SK-MEL-5 (cell line): ENCODE results near the gene PHOX2A. TPM values are rescaled to one million over a fixed set of nuclear protein-coding genes. Genes with fewer than 3 reads are reported as not detected.
A peak's percentile ranks its signal among the peaks of the same experiment; 100 is the strongest.

Experiments
- DNase-seq: peaks from one replicate; pipeline ENCODE4 v3.0.0-alpha.2; 2016; ENCODE audit warnings: low read depth, low spot score
- in situ Hi-C: cut with HindIII; loops from 2 replicates; pipeline ENCODE4 v1.10.0; 2016; ENCODE audit warnings: low sequenced_read_pairs, high pct_unique_total_duplicates, low pct_unique_long_range_greater_than_20kb
- total RNA-seq: library from RNA; depleted of rRNA; stranded (reverse); fragments of >200 nt; shearing (Covaris generic); gene quantifications from 2 replicates; pipeline ENCODE4 v1.2.3, GENCODE V29; 2014

Gene PHOX2A
- total RNA-seq, 1 experiment from 2014 or later = not detected

DNA sequence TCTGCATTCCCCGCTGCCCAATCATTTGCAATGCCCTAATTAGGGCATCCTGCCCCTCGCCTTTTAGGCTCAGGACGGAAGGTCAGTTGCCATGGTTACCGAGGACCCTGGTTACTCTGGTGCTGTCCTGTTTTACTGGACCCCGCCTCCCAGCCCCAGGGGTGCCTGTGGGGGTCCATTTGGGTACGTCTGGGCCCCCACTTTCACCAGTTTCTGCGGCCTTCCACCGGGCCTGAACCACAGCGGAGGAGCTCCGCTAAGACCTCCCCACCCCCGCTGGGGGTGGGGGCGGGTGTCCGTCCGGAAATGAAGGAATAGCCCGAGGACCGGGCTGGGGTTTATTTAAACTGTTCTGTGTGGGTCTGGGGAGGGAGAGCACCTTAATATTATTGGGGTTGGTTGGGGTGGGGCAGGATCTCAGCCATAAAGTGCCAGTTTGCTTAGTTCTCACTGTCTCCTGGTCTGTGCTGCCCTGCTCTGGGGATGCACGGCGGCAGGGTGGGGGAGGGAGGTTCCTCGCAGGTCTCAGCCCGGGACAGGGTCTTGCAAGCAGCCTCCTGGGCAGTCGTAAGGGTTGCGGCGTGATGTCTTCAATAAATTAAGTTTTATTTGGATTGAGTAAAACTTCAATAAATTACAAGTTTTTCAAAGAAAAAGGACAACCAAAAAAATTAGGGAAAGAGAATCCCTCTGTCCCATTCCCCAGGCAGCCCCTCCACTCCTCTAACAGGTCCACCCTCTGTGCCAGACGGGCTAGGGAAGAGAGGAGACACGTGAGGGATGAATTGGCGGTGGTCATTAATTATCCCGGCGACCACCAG is 5.3 kb downstream of the PHOX2A start:
- in situ Hi-C loops = no loop called here
- DNase-seq = no peak

DNA sequence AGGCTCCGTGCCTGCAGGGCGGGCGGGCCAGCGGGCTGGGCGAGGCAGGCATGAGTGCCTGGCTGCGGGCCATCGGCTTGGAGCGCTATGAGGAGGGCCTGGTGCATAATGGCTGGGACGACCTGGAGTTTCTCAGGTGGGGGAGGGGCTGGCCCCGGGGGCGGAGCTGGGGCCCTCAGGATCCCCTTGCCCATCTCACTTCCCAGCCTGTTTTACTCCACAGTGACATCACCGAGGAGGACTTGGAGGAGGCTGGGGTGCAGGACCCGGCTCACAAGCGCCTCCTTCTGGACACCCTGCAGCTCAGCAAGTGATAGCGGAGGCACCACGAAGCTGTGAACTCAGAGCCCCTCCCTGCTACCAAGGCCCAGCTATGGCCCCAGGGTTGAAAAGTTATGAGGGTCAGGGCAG is 5.9 kb downstream of the PHOX2A start:
- peak; percentile 91 for DNase-seq
- in situ Hi-C loops = no loop called here

DNA sequence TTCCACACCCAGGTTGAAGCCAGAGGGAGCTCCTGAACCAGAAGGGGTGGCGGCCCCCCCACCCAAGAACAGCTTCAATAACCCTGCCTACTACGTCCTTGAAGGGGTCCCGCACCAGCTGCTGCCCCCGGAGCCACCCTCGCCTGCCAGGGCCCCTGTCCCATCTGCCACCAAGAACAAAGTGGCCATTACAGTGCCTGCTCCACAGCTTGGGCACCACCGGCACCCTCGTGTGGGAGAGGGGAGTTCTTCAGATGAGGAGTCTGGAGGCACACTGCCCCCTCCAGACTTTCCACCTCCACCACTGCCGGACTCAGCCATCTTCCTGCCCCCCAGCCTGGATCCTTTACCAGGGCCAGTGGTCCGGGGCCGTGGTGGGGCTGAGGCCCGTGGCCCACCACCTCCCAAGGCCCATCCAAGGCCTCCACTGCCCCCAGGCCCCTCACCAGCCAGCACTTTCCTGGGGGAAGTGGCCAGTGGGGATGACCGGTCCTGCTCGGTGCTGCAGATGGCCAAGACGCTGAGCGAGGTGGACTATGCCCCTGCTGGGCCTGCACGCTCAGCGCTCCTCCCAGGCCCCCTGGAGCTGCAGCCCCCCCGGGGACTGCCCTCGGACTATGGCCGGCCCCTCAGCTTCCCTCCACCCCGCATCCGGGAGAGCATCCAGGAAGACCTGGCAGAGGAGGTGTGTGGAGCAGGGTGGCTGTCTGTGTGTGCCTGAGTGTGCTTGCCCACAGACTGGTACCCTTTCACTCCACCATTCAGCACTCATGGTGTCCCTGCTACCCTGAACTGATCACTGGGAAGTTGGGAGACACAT is 6.7 kb downstream of the PHOX2A start:
- in situ Hi-C loops = no loop called here
- no peak for DNase-seq

DNA sequence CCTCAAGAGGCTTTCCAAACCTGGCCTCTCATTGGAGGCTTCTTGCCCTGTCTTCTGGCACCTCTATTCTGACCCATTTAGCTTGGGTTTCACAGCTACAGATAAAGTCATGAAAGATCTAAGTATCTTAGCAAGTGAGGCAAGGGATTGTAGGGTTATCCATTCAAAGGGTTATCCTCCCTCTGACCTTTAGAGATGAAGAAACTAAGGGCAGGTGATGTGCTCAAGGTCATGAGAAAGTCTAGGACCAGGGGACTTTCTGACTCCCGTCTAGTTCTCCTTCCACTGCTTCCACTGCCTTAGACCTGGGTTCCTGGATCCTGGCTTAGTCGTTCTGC is 7.2 kb downstream of the PHOX2A start:
- DNase-seq = no peak
- in situ Hi-C loops = no loop called here

DNA sequence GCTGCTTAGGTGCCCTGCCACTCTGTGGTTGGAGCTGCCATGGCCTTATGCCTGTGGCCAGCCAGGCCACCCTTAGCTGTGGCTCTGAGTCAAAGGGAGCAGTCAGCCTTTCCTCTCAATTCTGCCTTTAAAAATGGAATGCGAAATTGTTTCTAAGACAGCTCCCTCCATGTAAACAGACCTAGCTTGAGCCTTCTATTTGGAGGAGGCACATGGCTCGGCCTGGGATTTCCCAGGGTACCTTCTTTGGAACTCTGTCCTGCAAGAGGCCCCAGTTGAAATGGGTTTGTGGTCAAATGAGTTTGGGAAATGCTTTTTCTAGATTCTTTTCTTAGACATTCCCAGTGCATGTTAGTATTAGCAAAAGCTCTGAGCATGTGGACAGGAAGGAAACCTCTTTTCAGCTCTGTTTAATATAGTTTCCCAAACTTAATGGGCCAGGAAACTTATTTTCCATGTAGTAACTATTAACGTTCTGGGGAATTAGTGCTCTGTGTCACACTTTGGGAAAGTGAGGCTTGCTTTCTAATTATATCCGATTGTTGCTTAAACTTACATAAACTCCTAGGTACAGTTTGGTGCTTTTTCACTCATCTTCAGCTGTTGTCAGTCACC is 7.8 kb downstream of the PHOX2A start:
- in situ Hi-C loops = no loop called here
- no peak for DNase-seq

DNA sequence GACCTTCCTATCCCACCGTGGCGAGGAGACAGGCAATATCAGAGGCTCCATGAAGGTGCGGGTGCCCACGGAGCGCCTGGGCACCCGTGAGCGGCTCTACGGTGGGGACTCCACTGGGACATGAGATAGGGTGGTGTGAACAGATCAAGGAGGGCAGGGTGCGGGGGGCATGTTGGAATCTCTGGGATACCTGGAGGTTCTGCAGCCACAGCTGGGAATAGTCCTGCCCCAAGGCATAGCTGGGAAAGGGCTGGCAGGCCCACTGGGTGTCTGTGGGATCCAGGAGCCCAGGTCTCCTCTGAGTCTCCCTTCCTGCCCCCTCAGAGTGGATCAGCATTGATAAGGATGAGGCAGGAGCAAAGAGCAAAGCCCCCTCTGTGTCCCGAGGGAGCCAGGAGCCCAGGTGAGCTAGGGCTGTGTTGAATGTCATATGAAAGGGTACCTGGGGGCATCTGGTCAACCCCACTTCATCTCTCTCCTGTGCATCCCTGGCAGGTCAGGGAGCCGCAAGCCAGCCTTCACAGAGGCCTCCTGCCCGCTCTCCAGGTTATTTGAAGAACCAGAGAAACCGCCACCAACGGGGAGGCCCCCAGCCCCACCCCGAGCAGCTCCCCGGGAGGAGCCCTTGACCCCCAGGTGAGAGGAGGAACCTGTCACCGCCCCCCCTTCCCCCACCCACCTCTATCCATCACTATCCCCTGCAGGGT is 8.5 kb downstream of the PHOX2A start:
- in situ Hi-C loops = no loop called here
- DNase-seq = no peak

DNA sequence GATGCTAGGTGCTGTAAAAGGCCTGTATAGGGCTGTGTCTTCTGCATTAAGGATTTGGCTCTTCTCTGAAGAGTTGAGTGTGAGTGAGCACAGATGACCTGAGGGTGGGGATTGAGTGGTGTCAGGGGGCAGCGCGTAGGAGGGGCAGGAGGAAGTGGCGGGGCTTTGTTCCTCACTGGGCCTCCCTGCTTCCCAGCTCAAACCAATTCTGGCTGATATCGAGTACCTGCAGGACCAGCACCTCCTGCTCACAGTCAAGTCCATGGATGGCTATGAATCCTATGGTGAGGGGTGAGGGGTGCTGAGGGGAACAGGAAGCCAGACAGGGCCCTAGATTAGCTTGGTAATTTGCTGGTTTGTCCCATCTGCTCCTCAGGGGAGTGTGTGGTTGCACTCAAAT is 9.1 kb downstream of the PHOX2A start:
- in situ Hi-C loops = no loop called here
- DNase-seq = no peak

DNA sequence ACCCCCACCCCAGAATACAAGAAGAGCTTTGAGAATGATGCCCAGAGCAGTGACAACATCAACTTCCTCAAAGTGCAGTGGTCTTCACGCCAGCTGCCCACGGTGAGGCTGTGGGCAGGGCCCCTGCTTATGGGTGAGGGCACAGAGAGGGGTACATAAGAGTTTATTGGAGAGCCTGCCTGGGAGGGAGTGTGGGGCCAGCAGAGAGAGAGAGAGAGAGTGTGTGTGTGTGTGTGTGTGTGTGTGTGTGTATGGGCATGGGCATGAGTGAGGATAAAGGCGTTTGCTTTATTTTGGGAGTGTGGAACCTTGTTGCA is 9.5 kb downstream of the PHOX2A start:
- no peak for DNase-seq
- in situ Hi-C loops = no loop called here

DNA sequence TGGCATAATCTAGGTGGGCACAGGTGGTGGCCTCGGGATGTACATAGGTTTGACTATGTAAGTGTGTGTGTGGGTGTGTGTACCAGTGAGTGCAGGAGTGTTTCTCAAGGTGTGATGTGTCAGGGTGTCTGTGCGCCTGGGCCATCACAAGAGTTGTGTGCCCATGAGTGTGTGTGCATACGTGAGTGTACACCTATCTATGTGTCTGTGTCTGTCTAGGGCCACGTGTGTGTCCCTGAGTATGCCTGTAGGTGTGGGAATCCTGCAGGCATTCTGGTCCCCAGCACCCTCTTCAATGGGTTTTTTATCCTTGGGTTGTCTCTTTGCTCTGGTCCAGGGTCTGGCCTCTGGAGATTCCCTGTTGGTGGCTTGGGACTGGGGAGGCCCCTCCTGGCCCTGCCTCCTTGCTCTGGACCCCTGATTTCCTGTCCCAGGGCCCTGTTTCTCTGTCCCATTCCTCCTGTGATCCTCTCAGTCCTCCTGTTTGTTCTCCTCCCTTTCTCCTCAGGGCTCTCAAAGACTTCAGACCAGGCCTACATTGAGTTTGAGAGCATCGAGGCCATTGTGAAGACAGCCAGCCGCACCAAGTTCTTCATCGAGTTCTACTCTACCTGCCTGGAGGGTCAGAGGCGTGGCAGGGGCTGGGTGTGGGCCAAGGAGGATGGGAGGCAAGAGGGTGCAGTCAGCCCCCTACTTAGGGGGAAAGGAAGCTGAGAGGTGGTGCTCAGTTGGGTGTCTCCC is 10.0 kb downstream of the PHOX2A start:
- in situ Hi-C loops = no loop called here

DNA sequence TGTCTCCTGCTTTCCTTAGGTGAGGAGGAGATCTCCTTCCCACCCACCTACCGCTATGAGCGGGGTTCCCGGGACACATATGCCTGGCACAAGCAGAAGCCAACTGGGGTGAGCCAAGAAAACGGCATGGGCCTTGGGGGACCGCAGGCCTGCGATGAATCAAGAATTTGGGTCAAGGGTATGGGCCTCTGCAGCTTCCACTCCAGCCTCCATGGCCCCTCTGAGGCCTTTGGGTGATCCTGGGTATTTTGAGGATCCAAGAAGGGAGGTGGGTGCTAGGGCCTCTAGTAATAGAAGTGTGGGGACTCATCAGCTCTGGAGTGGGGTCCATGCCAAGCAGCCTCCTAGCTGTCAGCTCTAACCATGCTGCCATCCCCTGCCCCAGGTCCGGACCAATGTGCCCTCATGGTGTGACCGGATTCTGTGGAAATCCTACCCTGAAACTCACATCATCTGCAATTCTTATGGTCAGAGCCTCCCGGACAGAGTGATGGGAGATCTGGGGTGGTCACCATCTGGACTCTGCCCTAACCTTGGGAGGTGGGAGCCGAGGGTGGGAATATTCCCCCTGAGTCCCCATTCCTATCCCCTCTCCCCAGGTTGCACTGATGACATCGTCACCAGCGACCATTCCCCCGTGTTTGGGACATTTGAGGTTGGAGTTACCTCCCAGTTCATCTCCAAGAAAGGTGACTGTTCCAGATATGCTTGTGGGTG is 10.8 kb downstream of the PHOX2A start:
- in situ Hi-C loops = no loop called here
- no peak for DNase-seq

More for the DNA sequence above, 10.0 kb downstream of the PHOX2A start:
- no peak for DNase-seq

DNA sequence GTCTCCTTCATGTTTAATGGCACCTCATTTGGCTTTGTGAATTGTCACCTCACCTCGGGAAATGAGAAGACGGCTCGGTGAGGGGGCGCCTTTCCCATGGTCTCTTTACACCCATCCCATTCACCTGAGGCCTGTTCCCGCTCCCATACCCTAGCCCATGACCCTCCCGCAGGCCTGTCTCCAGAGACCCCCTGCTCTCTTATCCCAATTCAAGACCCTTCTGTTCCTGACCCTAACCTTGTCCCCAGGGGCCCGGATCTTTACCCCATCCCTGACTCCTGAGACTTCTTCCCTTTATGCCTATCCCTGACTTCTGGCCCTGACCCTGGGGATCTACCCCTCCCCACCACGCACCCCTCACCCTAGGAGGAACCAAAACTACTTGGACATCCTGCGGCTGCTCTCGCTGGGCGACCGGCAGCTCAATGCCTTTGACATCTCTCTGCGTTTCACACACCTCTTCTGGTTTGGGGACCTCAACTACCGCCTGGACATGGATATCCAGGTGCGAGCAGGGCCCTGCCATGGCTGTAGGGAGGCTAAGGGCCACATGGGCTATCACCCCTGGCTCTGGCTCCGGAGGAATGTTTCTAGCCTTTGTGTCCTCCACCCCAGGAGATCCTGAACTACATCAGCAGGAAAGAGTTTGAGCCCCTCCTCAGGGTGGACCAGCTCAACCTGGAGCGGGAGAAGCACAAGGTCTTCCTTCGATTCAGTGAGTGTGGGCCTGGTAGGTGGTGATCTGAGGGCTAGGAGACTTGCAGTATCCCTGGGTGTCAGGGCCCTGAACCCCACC is 11.5 kb downstream of the PHOX2A start:
- in situ Hi-C loops = no loop called here
- no peak for DNase-seq

DNA sequence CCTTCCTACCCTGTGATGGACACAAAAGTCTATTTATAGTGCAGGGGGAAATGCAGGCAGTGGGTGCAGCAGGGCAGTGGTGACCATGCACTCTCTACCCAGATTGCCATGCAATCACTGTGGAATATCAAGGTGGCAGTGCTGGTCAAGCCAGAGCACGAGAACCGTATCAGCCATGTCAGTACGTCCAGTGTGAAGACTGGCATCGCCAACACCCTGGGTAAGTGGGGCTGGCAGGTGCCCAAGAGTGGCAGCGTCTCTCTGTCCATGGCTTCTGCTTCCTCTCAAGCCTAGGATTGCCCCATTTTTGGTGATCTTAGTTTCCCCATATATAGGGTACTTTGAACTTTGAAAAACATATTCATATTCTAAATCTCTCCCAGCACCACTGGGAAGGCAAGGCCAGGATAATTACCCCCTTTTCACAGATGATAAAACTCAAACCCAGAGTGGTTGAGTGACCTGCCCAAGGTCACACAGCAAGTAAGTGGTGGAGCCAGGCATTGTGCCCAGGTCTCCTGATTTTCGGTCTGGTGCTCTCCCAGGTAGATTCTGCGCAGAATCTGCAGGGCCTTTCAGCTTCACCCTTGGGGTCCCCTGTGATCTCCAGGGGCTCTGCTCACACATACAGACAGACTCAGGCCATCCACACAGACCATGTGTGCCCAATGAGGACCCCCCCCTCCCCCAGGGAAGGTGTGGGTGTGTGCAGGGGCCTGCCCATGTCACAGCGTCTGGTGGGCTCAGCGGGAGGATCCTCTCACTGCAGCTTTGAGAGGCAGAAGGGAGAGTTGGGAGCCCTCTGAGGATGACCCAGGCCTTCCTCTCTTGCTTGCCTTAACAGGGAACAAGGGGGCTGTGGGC is 12.3 kb downstream of the PHOX2A start:
- DNase-seq = no peak
- in situ Hi-C loops = no loop called here

DNA sequence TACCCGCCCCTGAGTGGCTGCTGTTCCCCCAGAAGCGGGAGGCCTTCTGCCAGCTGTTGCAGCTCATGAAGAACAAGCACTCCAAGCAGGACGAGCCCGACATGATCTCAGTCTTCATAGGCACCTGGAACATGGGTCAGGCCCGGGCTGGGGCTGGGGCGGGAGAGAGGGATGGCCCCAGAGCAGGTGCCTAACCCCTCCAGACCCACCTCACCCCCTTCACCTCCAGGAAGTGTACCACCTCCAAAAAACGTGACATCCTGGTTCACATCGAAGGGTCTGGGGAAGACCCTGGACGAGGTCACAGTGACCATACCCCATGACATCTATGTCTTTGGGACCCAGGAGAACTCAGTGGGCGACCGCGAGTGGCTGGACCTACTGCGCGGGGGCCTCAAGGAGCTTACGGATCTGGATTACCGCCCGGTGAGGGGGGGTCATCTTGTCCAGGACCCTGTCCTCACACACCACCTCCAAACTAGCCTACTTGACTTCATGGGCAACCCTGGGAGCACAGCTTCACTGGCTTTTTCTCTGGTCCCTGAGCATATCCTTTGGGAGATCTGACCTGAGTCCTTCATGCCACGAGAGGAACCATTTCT is 13.1 kb downstream of the PHOX2A start:
- DNase-seq = no peak
- in situ Hi-C loops = no loop called here

DNA sequence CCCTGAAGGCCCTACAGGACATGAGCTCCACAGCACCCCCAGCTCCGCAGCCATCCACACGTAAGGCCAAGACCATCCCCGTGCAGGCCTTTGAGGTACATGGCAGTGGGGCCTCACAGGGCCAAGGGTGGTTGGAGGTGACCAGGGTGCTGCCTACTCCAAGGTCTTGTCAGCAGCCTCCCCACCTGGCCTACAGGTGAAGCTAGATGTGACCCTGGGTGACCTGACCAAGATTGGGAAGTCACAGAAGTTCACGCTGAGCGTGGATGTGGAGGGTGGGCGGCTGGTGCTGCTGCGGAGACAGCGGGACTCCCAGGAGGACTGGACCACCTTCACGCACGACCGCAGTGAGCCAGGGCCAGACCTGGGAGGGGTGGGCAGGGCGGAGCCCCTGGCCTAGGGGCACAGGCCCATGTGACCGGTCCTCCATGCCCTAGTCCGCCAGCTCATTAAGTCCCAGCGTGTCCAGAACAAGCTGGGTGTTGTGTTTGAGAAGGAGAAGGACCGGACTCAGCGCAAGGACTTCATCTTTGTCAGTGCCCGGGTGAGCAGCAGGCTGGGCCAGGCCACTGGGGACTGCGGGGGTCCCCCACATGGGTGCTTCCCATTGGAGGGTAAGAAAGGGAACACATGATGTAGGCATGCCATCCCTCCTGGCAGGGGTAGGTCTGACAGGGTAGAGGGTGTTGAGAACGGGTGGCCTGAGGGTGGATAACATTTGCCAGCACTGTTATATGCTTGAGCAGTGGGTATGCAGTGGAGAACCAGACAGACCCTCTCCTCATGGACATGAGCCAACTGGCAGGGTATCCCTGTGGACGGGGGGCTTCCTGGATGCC is 13.8 kb downstream of the PHOX2A start:
- no peak for DNase-seq
- in situ Hi-C loops = no loop called here
